H1 (cell line): ENCODE results near the gene SCNN1B.

Experiments used
- CHD2 ChIP-seq: IDR thresholded peaks from 2 replicates; pipeline ENCODE4 v1.6.1; 2012; ENCODE audit warnings: low read length, improper control_type of control experiment
- POLR2A ChIP-seq, 2 experiments: IDR thresholded peaks; 1 replicate in 1 of 2; 2 replicates in 1 of 2; pipeline ENCODE4 v1.6.1; 2011; ENCODE audit warnings: low read depth in 2 of 2, low read length in 2 of 2, mild to moderate bottlenecking in 2 of 2; ENCODE audit errors: control extremely low read depth in 1 of 2
- RXRA ChIP-seq: IDR thresholded peaks from 2 replicates; pipeline ENCODE4 v1.6.1; 2011; ENCODE audit warnings: low read depth, mild to moderate bottlenecking, low read length, moderate library complexity; ENCODE audit not compliant: insufficient read depth
- SP1 ChIP-seq: IDR thresholded peaks from 2 replicates; pipeline ENCODE4 v1.6.1; 2011; ENCODE audit warnings: low read depth, low read length
- SRF ChIP-seq: IDR thresholded peaks from 2 replicates; pipeline ENCODE4 v1.6.1; 2011; ENCODE audit warnings: mild to moderate bottlenecking, low read depth, low read length, moderate library complexity
- ZNF274 ChIP-seq: IDR thresholded peaks from 2 replicates; pipeline ENCODE4 v1.7.0; 2012; ENCODE audit warnings: low read length, borderline replicate concordance; ENCODE audit errors: extremely low read depth
- TF ChIP-seq, protein P1 (sequence below), 3 experiments: IDR thresholded peaks; 1 replicate in 2 of 3; 2 replicates in 1 of 3; pipeline versions ENCODE4 v1.5.1 to v1.6.1; 2011; ENCODE audit warnings: low read length in 3 of 3, mild to moderate bottlenecking in 3 of 3, inconsistent platforms in 2 of 3, low read depth in 1 of 3, moderate library complexity in 1 of 3; ENCODE audit not compliant: insufficient read depth in 1 of 3; ENCODE audit errors: control extremely low read depth in 1 of 3
- TF ChIP-seq, protein P2 (sequence below): IDR thresholded peaks from 2 replicates; pipeline ENCODE4 v1.6.1; 2011; ENCODE audit warnings: low read length, improper control_type of control experiment
- TF ChIP-seq, protein P3 (sequence below): IDR thresholded peaks from 2 replicates; pipeline ENCODE4 v1.6.1; 2012; ENCODE audit warnings: inconsistent platforms

DNA sequence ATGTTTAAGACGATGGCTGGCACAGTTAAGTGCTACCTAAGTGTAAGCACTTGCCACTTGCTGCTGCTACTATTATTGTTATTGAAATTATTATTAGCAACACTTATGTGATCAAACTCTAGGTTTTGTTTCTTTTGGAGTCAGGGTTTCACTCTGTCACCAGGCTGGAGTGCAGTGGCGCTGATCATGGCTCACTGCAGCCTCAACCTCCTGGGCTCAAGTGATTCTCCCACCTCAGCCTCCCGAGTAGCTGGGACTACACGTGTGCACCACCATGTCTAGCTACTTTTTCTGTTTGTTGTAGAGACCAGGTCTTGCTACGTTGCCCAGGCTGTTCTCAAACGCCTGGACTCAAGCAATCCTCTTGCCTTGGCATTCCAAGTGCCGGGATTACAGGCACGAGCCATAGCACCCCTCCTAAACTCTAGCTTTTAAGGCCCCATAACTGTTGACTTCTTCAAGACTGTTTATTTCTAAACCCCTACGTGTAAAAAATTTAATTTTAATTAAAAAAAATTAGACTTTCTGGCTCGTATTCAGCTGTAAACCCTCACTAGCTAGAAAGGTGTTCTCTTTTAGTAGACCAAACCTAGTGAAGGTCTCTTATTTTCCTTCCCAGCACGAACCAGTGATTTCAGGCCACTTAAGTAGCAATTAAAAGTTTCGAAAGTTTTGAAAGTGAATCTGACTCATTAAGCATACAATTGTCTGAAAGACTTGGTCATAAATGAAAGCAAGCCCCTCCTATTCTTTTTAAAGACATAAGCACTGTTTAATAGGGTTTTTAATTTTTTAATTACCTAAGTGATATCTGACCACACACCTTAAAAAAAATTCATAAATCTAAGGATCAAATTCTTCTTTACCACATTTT, 11.7 kb upstream of the SCNN1B start:
- TF ChIP-seq, protein P1, sequence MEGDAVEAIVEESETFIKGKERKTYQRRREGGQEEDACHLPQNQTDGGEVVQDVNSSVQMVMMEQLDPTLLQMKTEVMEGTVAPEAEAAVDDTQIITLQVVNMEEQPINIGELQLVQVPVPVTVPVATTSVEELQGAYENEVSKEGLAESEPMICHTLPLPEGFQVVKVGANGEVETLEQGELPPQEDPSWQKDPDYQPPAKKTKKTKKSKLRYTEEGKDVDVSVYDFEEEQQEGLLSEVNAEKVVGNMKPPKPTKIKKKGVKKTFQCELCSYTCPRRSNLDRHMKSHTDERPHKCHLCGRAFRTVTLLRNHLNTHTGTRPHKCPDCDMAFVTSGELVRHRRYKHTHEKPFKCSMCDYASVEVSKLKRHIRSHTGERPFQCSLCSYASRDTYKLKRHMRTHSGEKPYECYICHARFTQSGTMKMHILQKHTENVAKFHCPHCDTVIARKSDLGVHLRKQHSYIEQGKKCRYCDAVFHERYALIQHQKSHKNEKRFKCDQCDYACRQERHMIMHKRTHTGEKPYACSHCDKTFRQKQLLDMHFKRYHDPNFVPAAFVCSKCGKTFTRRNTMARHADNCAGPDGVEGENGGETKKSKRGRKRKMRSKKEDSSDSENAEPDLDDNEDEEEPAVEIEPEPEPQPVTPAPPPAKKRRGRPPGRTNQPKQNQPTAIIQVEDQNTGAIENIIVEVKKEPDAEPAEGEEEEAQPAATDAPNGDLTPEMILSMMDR (IDR thresholded peaks at IDR 0.05; ENCODE audit: control extremely low read depth in 1 of 3, insufficient read depth in 1 of 3, low read depth in 1 of 3, low read length in 3 of 3) = no peak
- TF ChIP-seq SP1 (no peak), ZNF274 (no peak), SRF (no peak), CHD2 (no peak), POLR2A (IDR thresholded peaks at IDR 0.05; ENCODE audit: control extremely low read depth in 1 of 2, low read depth in 2 of 2, low read length in 2 of 2) (no peak), RXRA (no peak)
- TF ChIP-seq, protein P2, sequence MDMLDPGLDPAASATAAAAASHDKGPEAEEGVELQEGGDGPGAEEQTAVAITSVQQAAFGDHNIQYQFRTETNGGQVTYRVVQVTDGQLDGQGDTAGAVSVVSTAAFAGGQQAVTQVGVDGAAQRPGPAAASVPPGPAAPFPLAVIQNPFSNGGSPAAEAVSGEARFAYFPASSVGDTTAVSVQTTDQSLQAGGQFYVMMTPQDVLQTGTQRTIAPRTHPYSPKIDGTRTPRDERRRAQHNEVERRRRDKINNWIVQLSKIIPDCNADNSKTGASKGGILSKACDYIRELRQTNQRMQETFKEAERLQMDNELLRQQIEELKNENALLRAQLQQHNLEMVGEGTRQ = no peak
- TF ChIP-seq, protein P3, sequence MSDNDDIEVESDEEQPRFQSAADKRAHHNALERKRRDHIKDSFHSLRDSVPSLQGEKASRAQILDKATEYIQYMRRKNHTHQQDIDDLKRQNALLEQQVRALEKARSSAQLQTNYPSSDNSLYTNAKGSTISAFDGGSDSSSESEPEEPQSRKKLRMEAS = no peak
